ENCODE data around the gene RFX8. TPM values are rescaled to one million over a fixed set of nuclear protein-coding genes. Genes with fewer than 3 reads are reported as not detected.

Gene RFX8
- total and polyA plus RNA-seq, 2 donors (not counting 3 experiments of a cell fraction or from before 2014, with no cell fraction given) = 0.21 to 1.00 TPM

DNA sequence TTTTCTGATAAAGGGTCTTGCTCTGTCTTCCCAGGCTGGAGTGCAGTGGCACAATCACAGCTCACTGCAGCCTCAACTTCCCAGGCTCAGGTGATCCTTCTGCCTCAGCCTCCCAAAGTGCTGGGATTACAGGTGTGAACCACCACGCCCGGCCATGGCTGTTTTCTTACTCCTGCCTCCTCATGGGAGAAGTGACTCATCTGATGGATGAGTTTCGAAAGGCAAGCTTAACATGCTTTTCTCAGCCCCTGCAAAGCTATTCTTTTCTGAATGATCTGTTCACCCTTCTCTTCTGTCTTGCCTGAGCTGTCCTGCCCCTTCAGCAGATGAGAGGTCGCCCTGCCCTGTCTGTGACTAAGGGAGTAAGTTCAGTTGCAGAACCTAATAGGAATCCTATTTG, 86.7 kb downstream of the RFX8 start:
- H3K9me1 ChIP-seq (replicated peaks; ENCODE audit: control insufficient read depth, extremely low read depth, insufficient read depth, low read length) = no peaks in the 10 kb centered on the region
- no peak overlapping the region for H2AFZ ChIP-seq (ENCODE audit: low read depth, low read length)
- intact Hi-C loops (cut with micrococcal nuclease) = loop anchor here (1.0 to 5.0 kb wide), 2 partner anchors 8 to 136 kb away; partner anchors contain the start of gene CNOT11
- DNase-seq (ENCODE audit: low read depth, low spot score) (no peak), FAIRE-seq (no peak)
- peaks cover 36 to 46% of the 10 kb centered on the region in 2 experiments for H3K27me3 ChIP-seq (ENCODE audit: control insufficient read depth in 2 of 2, insufficient read depth in 2 of 2, low read length in 2 of 2)
- H3K4me1 ChIP-seq (ENCODE audit: control insufficient read depth, extremely low read depth, insufficient read depth, low read length) = peaks cover 11% of the 10 kb centered on the region
- CTCF ChIA-PET = interaction anchor here (0.8 to 3.7 kb wide), 15 partner anchors 10 to 461 kb away, joined by 3 to 67 read pairs (median 5); partner anchors contain the start of gene RNF149
- POLR2A ChIA-PET = no interaction called here
- H3K4me2 ChIP-seq (ENCODE audit: insufficient read depth, low read length) = no peak overlapping the region
- H3K4me3 ChIP-seq (replicated peaks in 1 of 3; ENCODE audit: insufficient read depth in 1 of 3, low read depth in 1 of 3, low read length in 3 of 3) = no peak overlapping the region
- no peaks in the 10 kb centered on the region for H3K36me3 ChIP-seq (ENCODE audit: control insufficient read depth in 2 of 2, extremely low read depth in 1 of 2, insufficient read depth in 2 of 2, low read length in 2 of 2)
- no peak for TF ChIP-seq FOS (IDR thresholded peaks at IDR 0.05; ENCODE audit: borderline replicate concordance, insufficient read depth, low read length)
- no peak for TF ChIP-seq POLR2AphosphoS5 (IDR thresholded peaks at IDR 0.05; ENCODE audit: insufficient read depth, low read depth, low read length)
- TF ChIP-seq JUN (IDR thresholded peaks at IDR 0.05; ENCODE audit: borderline replicate concordance, insufficient read depth, insufficient read length, low read depth) = no peak
- TF ChIP-seq, protein P1, sequence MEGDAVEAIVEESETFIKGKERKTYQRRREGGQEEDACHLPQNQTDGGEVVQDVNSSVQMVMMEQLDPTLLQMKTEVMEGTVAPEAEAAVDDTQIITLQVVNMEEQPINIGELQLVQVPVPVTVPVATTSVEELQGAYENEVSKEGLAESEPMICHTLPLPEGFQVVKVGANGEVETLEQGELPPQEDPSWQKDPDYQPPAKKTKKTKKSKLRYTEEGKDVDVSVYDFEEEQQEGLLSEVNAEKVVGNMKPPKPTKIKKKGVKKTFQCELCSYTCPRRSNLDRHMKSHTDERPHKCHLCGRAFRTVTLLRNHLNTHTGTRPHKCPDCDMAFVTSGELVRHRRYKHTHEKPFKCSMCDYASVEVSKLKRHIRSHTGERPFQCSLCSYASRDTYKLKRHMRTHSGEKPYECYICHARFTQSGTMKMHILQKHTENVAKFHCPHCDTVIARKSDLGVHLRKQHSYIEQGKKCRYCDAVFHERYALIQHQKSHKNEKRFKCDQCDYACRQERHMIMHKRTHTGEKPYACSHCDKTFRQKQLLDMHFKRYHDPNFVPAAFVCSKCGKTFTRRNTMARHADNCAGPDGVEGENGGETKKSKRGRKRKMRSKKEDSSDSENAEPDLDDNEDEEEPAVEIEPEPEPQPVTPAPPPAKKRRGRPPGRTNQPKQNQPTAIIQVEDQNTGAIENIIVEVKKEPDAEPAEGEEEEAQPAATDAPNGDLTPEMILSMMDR (IDR thresholded peaks at IDR 0.05; ENCODE audit: extremely low read depth in 1 of 2, insufficient read depth in 1 of 2, low read depth in 1 of 2, low read length in 2 of 2) = no peak
- TF ChIP-seq EZH2 (IDR thresholded peaks at IDR 0.05; ENCODE audit: borderline replicate concordance, low read depth, low read length, severe bottlenecking) = no peak
- no peak for TF ChIP-seq POLR2A (IDR thresholded peaks at IDR 0.05; ENCODE audit: low read depth, low read length)
- H3K9me3 ChIP-seq (replicated peaks; ENCODE audit: control insufficient read depth, insufficient read depth, low read length) = no peaks in the 10 kb centered on the region
- H3K79me2 ChIP-seq (ENCODE audit: control insufficient read depth, insufficient read depth, low read length) = no peaks in the 10 kb centered on the region
- dilution Hi-C loops (cut with MboI; ENCODE audit: extremely low pct_ligation_motif_present, low sequenced_read_pairs) = no loop called here
- no peaks in the 10 kb centered on the region for H4K20me1 ChIP-seq (replicated peaks; ENCODE audit: control insufficient read depth, extremely low read depth, insufficient read depth, low read length)
- H3K9ac ChIP-seq (replicated peaks; ENCODE audit: extremely low read depth, insufficient read depth, low read length) = no peak overlapping the region
- no peak overlapping the region for H3K27ac ChIP-seq (ENCODE audit: insufficient read depth, low read depth, low read length)
- no TSS peak for BruUV-seq (replicated peaks)

Data from endothelial cell of umbilical vein (primary cell).